ENCODE measurements around the gene TFF2.

TFF2 gene

GRCh38 chr21:42343963-42344510 is 6.8 kb downstream of the TFF2 start:
- no peak for DNase-seq

GRCh38 chr21:42343556-42343955 is 7.2 kb downstream of the TFF2 start:
- no peak for DNase-seq

GRCh38 chr21:42343101-42343500 is 7.7 kb downstream of the TFF2 start:
- no peak for DNase-seq

GRCh38 chr21:42341776-42342542 is 8.8 kb downstream of the TFF2 start:
- no peak for DNase-seq

- DNase-seq, result no peak
These were observed 10.4 kb downstream of the TFF2 start for GRCh38 chr21:42340187-42341050.

- no peak for DNase-seq
These were observed 11.8 kb downstream of the TFF2 start for GRCh38 chr21:42338729-42339715.

GRCh38 chr21:42337830-42338728 is 12.7 kb downstream of the TFF2 start:
- DNase-seq, result peak; percentile 37

GRCh38 chr21:42337276-42337675 is 13.5 kb downstream of the TFF2 start:
- DNase-seq, result no peak

GRCh38 chr21:42336054-42336453 is 14.7 kb downstream of the TFF2 start:
- peak; percentile 7 for DNase-seq

- DNase-seq, result no peak
These were observed 18.1 kb downstream of the TFF2 start for GRCh38 chr21:42332557-42333317.

GRCh38 chr21:42331660-42332059 is 19.1 kb downstream of the TFF2 start:
- DNase-seq, result no peak

GRCh38 chr21:42330380-42331371 is 20.1 kb downstream of the TFF2 start:
- DNase-seq, result no peak

- DNase-seq, result no peak
These were observed 25.9 kb downstream of the TFF2 start for GRCh38 chr21:42324896-42325295.

- DNase-seq, result no peak
These were observed 28.9 kb downstream of the TFF2 start for GRCh38 chr21:42321845-42322244.

- no peak for DNase-seq
These were observed 29.6 kb downstream of the TFF2 start for GRCh38 chr21:42321231-42321630.

- no peak for DNase-seq
These were observed 30.0 kb downstream of the TFF2 start for GRCh38 chr21:42320791-42321190.

- DNase-seq, result no peak
These were observed 30.8 kb downstream of the TFF2 start for GRCh38 chr21:42319851-42320572.

- no peak for DNase-seq
These were observed 31.4 kb downstream of the TFF2 start for GRCh38 chr21:42319376-42319775.
